Endothelial cell of umbilical vein (primary cell): ENCODE measurements around the gene SPPL2B. TPM values are rescaled to one million over a fixed set of nuclear protein-coding genes. Genes with fewer than 3 reads are reported as not detected.

Experiments
- BruUV-seq: library from RNA; stranded (reverse); fragments of 400-500 nt; replicated peaks from 2 replicates; lab custom pipeline; 2021; lab: Mats Ljungman, UMichigan
- CTCF ChIA-PET: fragments of 300-600, 350-600 bp; sonication (Branson Sonifier 250); formaldehyde crosslinking; loops from one replicate; lab custom pipeline; 2021; ENCODE audit warnings: antibody characterized with exemption, inconsistent platforms; lab: Charles Lee
- POLR2A ChIA-PET: fragments of 300-600, 350-600 bp; sonication (Branson Sonifier 250); formaldehyde crosslinking; loops from one replicate; lab custom pipeline; 2021; ENCODE audit warnings: antibody characterized with exemption, inconsistent platforms; lab: Charles Lee
- DNase-seq: peaks from one replicate; pipeline ENCODE4 v3.0.0-alpha.2; 2011; ENCODE audit warnings: low read depth, low spot score
- FAIRE-seq: peaks from 2 replicates; lab custom pipeline; 2011; peaks lifted over from hg19 to GRCh38; lab: Jason Lieb, UNC
- H2AFZ ChIP-seq: 2 replicates; pipeline ENCODE4 v1.6.0; 2012; ENCODE audit warnings: low read depth, low read length, control low read depth, inconsistent platforms
- H3K27ac ChIP-seq: 2 replicates; pipeline ENCODE4 v1.5.1; 2011; ENCODE audit warnings: low read depth, mild to moderate bottlenecking, control low read depth, low read length, moderate library complexity; ENCODE audit not compliant: insufficient read depth
- H3K27me3 ChIP-seq, 2 experiments: 2 replicates each; pipeline versions ENCODE4 v1.6.0 to v1.6.1; 2011; ENCODE audit warnings: low read length in 2 of 2, mixed read lengths in 1 of 2; ENCODE audit not compliant: control insufficient read depth in 2 of 2, insufficient read depth in 2 of 2
- H3K36me3 ChIP-seq, 2 experiments: 2 replicates in 1 of 2; 3 replicates in 1 of 2; pipeline ENCODE4 v1.5.1; 2011; ENCODE audit warnings: low read length in 2 of 2, mild to moderate bottlenecking in 1 of 2, moderate library complexity in 1 of 2; ENCODE audit not compliant: control insufficient read depth in 2 of 2, insufficient read depth in 2 of 2; ENCODE audit errors: extremely low read depth in 1 of 2
- H3K4me1 ChIP-seq: 3 replicates; pipeline ENCODE4 v1.5.1; 2011; ENCODE audit warnings: mild to moderate bottlenecking, low read length; ENCODE audit not compliant: control insufficient read depth, insufficient read depth; ENCODE audit errors: extremely low read depth
- H3K4me2 ChIP-seq: 2 replicates; pipeline ENCODE4 v1.6.1; 2011; ENCODE audit warnings: low read length, control low read depth, mixed read lengths; ENCODE audit not compliant: insufficient read depth
- H3K4me3 ChIP-seq, 3 experiments: fragments of 200-600 bp in 1 of 3; sonication (generic), shearing (Covaris generic) in 1 of 3; replicated peaks in 1 of 3; 2 replicates each; pipeline ENCODE4 v1.5.1; 2011 to 2016; ENCODE audit warnings: control low read depth in 3 of 3, low read length in 3 of 3, mild to moderate bottlenecking in 2 of 3, inconsistent platforms in 1 of 3, low read depth in 1 of 3, moderate library complexity in 1 of 3; ENCODE audit not compliant: insufficient read depth in 1 of 3
- H3K79me2 ChIP-seq: 2 replicates; pipeline ENCODE4 v1.6.0; 2012; ENCODE audit warnings: low read length, inconsistent platforms; ENCODE audit not compliant: control insufficient read depth, insufficient read depth
- H3K9ac ChIP-seq: replicated peaks from 2 replicates; pipeline ENCODE3; 2011; ENCODE audit warnings: low read length, control low read depth; ENCODE audit not compliant: insufficient read depth; ENCODE audit errors: extremely low read depth
- H3K9me1 ChIP-seq: replicated peaks from 3 replicates; pipeline ENCODE4 v1.6.0; 2011; ENCODE audit warnings: mild to moderate bottlenecking, low read length; ENCODE audit not compliant: control insufficient read depth, insufficient read depth; ENCODE audit errors: extremely low read depth
- H3K9me3 ChIP-seq: replicated peaks from 2 replicates; pipeline ENCODE4 v1.5.1; 2012; ENCODE audit warnings: low read length, inconsistent platforms; ENCODE audit not compliant: control insufficient read depth, insufficient read depth
- H4K20me1 ChIP-seq: replicated peaks from 2 replicates; pipeline ENCODE3; 2011; ENCODE audit warnings: mild to moderate bottlenecking, low read length; ENCODE audit not compliant: control insufficient read depth, insufficient read depth; ENCODE audit errors: extremely low read depth
- CTCF ChIP-seq, 2 donors: IDR thresholded peaks; 1 replicate in 1 of 2; 2 replicates in 1 of 2; pipeline ENCODE4 v1.5.1; 2011; ENCODE audit warnings: low read length in 2 of 2, mild to moderate bottlenecking in 2 of 2, moderate library complexity in 2 of 2, control low read depth in 1 of 2, inconsistent platforms in 1 of 2, low read depth in 1 of 2; ENCODE audit not compliant: insufficient read depth in 1 of 2; ENCODE audit errors: extremely low read depth in 1 of 2
- EZH2 ChIP-seq: IDR thresholded peaks from 2 replicates; pipeline ENCODE4 v1.6.1; 2012; ENCODE audit warnings: borderline replicate concordance, low read depth, mild to moderate bottlenecking, moderate library complexity, low read length, inconsistent platforms; ENCODE audit not compliant: severe bottlenecking
- FOS ChIP-seq: IDR thresholded peaks from 2 replicates; pipeline ENCODE4 v1.6.1; 2011; ENCODE audit warnings: mild to moderate bottlenecking, low read length, moderate library complexity, borderline replicate concordance; ENCODE audit not compliant: insufficient read depth
- GATA2 ChIP-seq: IDR thresholded peaks from 2 replicates; pipeline ENCODE4 v1.7.0; 2011; ENCODE audit warnings: low read depth, mild to moderate bottlenecking, moderate library complexity, mixed read lengths, low read length; ENCODE audit not compliant: insufficient read length, insufficient read depth
- JUN ChIP-seq: IDR thresholded peaks from 2 replicates; pipeline ENCODE4 v1.6.1; 2011; ENCODE audit warnings: borderline replicate concordance, low read depth; ENCODE audit not compliant: insufficient read length, insufficient read depth
- MAX ChIP-seq: IDR thresholded peaks from 2 replicates; pipeline ENCODE4 v1.6.1; 2011; ENCODE audit not compliant: insufficient read depth, insufficient read length
- MYC ChIP-seq: IDR thresholded peaks from one replicate; pipeline ENCODE4 v1.6.1; 2011; ENCODE audit warnings: mild to moderate bottlenecking, low read depth, low read length
- POLR2A ChIP-seq: IDR thresholded peaks from 2 replicates; pipeline ENCODE4 v1.6.1; 2012; ENCODE audit warnings: low read depth, mild to moderate bottlenecking, control low read depth, low read length
- POLR2AphosphoS5 ChIP-seq: IDR thresholded peaks from 2 replicates; pipeline ENCODE4 v1.6.1; 2012; ENCODE audit warnings: low read depth, mild to moderate bottlenecking, control low read depth, low read length, moderate library complexity; ENCODE audit not compliant: insufficient read depth
- dilution Hi-C: fragments of 300-500 bp; cut with MboI; formaldehyde crosslinking; loops from one replicate; pipeline ENCODE4 v1.15.0; 2019; ENCODE audit warnings: low sequenced_read_pairs; ENCODE audit not compliant: extremely low pct_ligation_motif_present
- intact Hi-C: fragments of 100-400 bp; cut with micrococcal nuclease; formaldehyde crosslinking; loops from one replicate; pipeline ENCODE4 v1.10.0; 2022
- polyA plus RNA-seq, 4 experiments: library from polyadenylated mRNA; depleted of rRNA in 3 of 4; stranded (reverse) in 3 of 4; unstranded in 1 of 4; fragments of >200 nt; gene quantifications; 2 replicates each; pipeline versions ENCODE4 v1.2.1 to v1.2.3, GENCODE V29; 2011 to 2012; ENCODE audit warnings: missing spikeins in 1 of 4
- total RNA-seq: library from RNA; stranded (reverse); gene quantifications from 2 replicates; pipeline ENCODE4 v1.2.3, GENCODE V29; 2021

SPPL2B gene
- total and polyA plus RNA-seq, 2 donors (not counting 3 experiments of a cell fraction or from before 2014, with no cell fraction given) = 60.7 to 62.7 TPM

DNA sequence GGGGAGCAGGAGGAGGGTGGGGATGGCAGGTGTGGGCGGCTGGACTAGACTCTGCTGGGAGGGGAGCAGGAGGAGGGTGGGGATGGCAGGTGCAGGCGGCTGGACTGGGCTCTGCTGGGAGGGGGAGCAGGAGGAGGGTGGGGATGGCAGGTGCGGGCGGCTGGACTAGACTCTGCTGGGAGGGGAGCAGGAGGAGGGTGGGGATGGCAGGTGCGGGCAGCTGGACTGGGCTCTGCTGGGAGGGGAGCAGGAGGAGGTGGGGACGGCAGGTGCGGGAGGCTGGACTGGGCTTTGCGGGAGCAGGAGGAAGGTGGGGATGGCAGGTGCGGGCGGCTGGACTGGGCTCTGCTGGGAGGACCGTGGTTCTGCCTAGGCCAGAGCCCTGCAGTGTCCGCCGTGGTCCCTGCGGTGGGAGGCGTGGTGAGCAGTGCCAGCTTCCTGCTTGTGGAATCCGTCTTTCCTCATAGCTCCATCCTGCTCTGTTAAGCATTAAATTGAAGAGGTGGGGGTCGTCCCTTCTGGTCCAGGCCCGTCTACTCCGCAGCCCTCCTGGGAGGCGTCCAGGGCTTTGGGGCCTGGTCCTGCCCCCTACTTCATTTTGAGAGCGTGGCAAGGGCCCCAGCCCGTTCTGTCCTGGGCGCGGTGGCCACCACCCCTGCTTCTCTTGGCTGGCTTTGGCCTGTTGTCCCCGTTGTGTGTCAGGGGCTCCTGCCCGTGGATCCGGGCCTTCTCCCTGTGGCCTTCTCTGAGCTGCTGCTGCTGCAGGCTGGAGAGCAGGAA, 4.7 kb downstream of the SPPL2B start:
- H2AFZ ChIP-seq = no peak overlapping the region
- DNase-seq (no peak), FAIRE-seq (no peak)
- no peak overlapping the region for H3K27ac ChIP-seq
- H3K36me3 ChIP-seq = no peaks in the 10 kb centered on the region
- ChIA-PET CTCF (no interaction called here), POLR2A (no interaction called here)
- peaks cover 8% of the 10 kb centered on the region for H3K4me1 ChIP-seq
- H3K4me3 ChIP-seq = no peak overlapping the region
- no peak overlapping the region for H3K4me2 ChIP-seq
- intact Hi-C loops (no loop called here), dilution Hi-C loops (no loop called here)
- no peaks in the 10 kb centered on the region for H3K9me1 ChIP-seq
- no peaks in the 10 kb centered on the region for H3K27me3 ChIP-seq
- no TSS peak for BruUV-seq
- H3K9me3 ChIP-seq = no peaks in the 10 kb centered on the region
- H3K79me2 ChIP-seq = peaks cover 30% of the 10 kb centered on the region
- H4K20me1 ChIP-seq = no peaks in the 10 kb centered on the region
- TF ChIP-seq EZH2 (no peak), CTCF (IDR thresholded peaks at IDR 0.05; ENCODE audit: extremely low read depth in 1 of 2, insufficient read depth in 1 of 2, low read depth in 1 of 2, low read length in 2 of 2) (no peak), POLR2AphosphoS5 (no peak), POLR2A (no peak), MYC (no peak), FOS (no peak), GATA2 (no peak), MAX (no peak), JUN (no peak)
- no peak overlapping the region for H3K9ac ChIP-seq
